GM12878 (cell line): ENCODE results near the gene CACNG8. TPM values are rescaled to one million over a fixed set of nuclear protein-coding genes. Genes with fewer than 3 reads are reported as not detected.

Experiments used
- ATAC-seq: fragments of 200-7000 bp; cut with Tn5 transposase; 3 replicates; pipeline ENCODE4 v1.9.1; 2020; ENCODE audit warnings: mild to moderate bottlenecking, moderate library complexity
- BruUV-seq: library from RNA; stranded (reverse); fragments of 400-500 nt; replicated peaks from 2 replicates; lab custom pipeline; 2021; lab: Mats Ljungman, UMichigan
- CTCF ChIA-PET: fragments of 300-600 bp; sonication (Branson Sonifier 250); formaldehyde crosslinking; extraction: SDS; loops from one replicate; lab custom pipeline; 2021; ENCODE audit warnings: inconsistent platforms; lab: Yijun Ruan, JAX
- POLR2A ChIA-PET: fragments of 350-600 bp; formaldehyde crosslinking; extraction: SDS; loops from one replicate; lab custom pipeline; 2021; ENCODE audit warnings: inconsistent platforms; lab: Charles Lee
- RAD21 ChIA-PET: fragments of 300-600 bp; sonication (Branson Sonifier 250); formaldehyde crosslinking; loops from one replicate; lab custom pipeline; 2023; ENCODE audit warnings: antibody characterized with exemption; ENCODE audit not compliant: unreplicated experiment; lab: Charles Lee
- SMC1A ChIA-PET: fragments of 300-600 bp; sonication (Branson Sonifier 250); formaldehyde crosslinking; loops from one replicate; lab custom pipeline; 2023; ENCODE audit not compliant: unreplicated experiment, uncharacterized antibody; lab: Charles Lee
- DNase-seq: peaks from one replicate; pipeline ENCODE4 v3.0.0-alpha.2; 2011; ENCODE audit warnings: low read depth, low spot score
- FAIRE-seq: peaks from 3 replicates; lab custom pipeline; 2011; peaks lifted over from hg19 to GRCh38; lab: Jason Lieb, UNC
- H2AFZ ChIP-seq: 2 replicates; pipeline ENCODE4 v1.6.0; 2011; ENCODE audit warnings: low read depth, low read length, control low read depth; ENCODE audit not compliant: control insufficient read depth
- H3K27ac ChIP-seq: 2 replicates; pipeline ENCODE4 v1.5.1; 2011; ENCODE audit warnings: control low read depth; ENCODE audit not compliant: control insufficient read depth, insufficient read depth
- H3K27me3 ChIP-seq, 2 experiments: replicated peaks in 1 of 2; 2 replicates each; pipeline versions ENCODE4 v1.6.0 to v1.6.1; 2011; ENCODE audit warnings: low read length in 1 of 2; ENCODE audit not compliant: control insufficient read depth in 2 of 2, insufficient read depth in 2 of 2
- H3K36me3 ChIP-seq, 2 experiments: 2 replicates each; pipeline ENCODE4 v1.5.1; 2011; ENCODE audit warnings: low read length in 1 of 2; ENCODE audit not compliant: control insufficient read depth in 2 of 2, insufficient read depth in 2 of 2
- H3K4me1 ChIP-seq: 2 replicates; pipeline ENCODE4 v1.6.1; 2011; ENCODE audit warnings: mild to moderate bottlenecking, low read length, moderate library complexity, mixed read lengths; ENCODE audit not compliant: control insufficient read depth, insufficient read depth
- H3K4me2 ChIP-seq: 2 replicates; pipeline ENCODE4 v1.6.0; 2011; ENCODE audit warnings: control low read depth; ENCODE audit not compliant: control insufficient read depth, insufficient read depth
- H3K4me3 ChIP-seq: fragments of 200-600 bp; sonication (generic); 2 replicates; pipeline ENCODE4 v1.5.1; 2016
- H3K79me2 ChIP-seq: 2 replicates; pipeline ENCODE4 v1.6.0; 2011; ENCODE audit warnings: low read length; ENCODE audit not compliant: control insufficient read depth, insufficient read depth
- H3K9ac ChIP-seq: 2 replicates; pipeline ENCODE4 v1.8.0; 2011; ENCODE audit warnings: low read length, control low read depth, mixed read lengths; ENCODE audit not compliant: control insufficient read depth, insufficient read depth
- H3K9me3 ChIP-seq: replicated peaks from 3 replicates; pipeline ENCODE4 v1.5.1; 2011; ENCODE audit warnings: mild to moderate bottlenecking, low read length; ENCODE audit not compliant: control insufficient read depth, insufficient read depth
- H4K20me1 ChIP-seq: 2 replicates; pipeline ENCODE4 v1.6.0; 2011; ENCODE audit not compliant: control insufficient read depth, insufficient read depth
- BRCA1 ChIP-seq: IDR thresholded peaks from 2 replicates; pipeline ENCODE4 v1.6.1; 2011; ENCODE audit warnings: low read depth, low read length, improper control_type of control experiment
- CBX5 ChIP-seq: sonication (generic); IDR thresholded peaks from 2 replicates; pipeline ENCODE4 v1.6.1; 2016; ENCODE audit warnings: low read depth, moderate library complexity, mild to moderate bottlenecking, inconsistent platforms
- NKRF ChIP-seq: fragments of 450-650 bp; conservative IDR thresholded peaks from 2 replicates; pipeline ENCODE4 v1.6.1; 2017; ENCODE audit warnings: mild to moderate bottlenecking, moderate library complexity
- NRF1 ChIP-seq: conservative IDR thresholded peaks from 2 replicates; pipeline ENCODE4 v1.6.1; 2011; ENCODE audit warnings: mild to moderate bottlenecking, low read depth, low read length, improper control_type of control experiment
- PML ChIP-seq: IDR thresholded peaks from 2 replicates; pipeline ENCODE4 v1.6.1; 2012; ENCODE audit warnings: low read length, inconsistent platforms
- RAD51 ChIP-seq: fragments of 450-650 bp; IDR thresholded peaks from 2 replicates; pipeline ENCODE4 v1.6.1; 2016; ENCODE audit warnings: moderate library complexity, mild to moderate bottlenecking, inconsistent platforms
- SMARCA5 ChIP-seq: fragments of 450-650 bp; IDR thresholded peaks from 2 replicates; pipeline ENCODE4 v1.6.1; 2017; ENCODE audit warnings: mild to moderate bottlenecking
- SUZ12 ChIP-seq: fragments of 200-600 bp; sonication (generic); IDR thresholded peaks from one replicate; pipeline ENCODE4 v1.6.1; 2018; ENCODE audit warnings: antibody characterized with exemption, mild to moderate bottlenecking; ENCODE audit not compliant: unreplicated experiment
- USF2 ChIP-seq: IDR thresholded peaks from 2 replicates; pipeline ENCODE4 v1.6.1; 2011; ENCODE audit warnings: low read depth, low read length, improper control_type of control experiment, borderline replicate concordance
- YBX1 ChIP-seq: fragments of 450-650 bp; IDR thresholded peaks from 2 replicates; pipeline ENCODE4 v1.6.1; 2016; ENCODE audit warnings: antibody characterized with exemption
- ZNF274 ChIP-seq: IDR thresholded peaks from one replicate; pipeline ENCODE4 v1.8.0; 2011; ENCODE audit not compliant: insufficient read length, insufficient read depth
- WGBS: methylation state at CpG from one replicate; pipeline ENCODE4 v1.1.6; 2016; ENCODE audit warnings: low lambda C conversion rate; ENCODE audit not compliant: insufficient replicate concordance, insufficient coverage; ENCODE audit errors: missing lambda C conversion rate; 5-methylcytosine and 5-hydroxymethylcytosine counted together
- in situ Hi-C: fragments of 300-500 bp; cut with MboI; formaldehyde crosslinking; loops from 9 replicates; pipeline ENCODE4 v1.14.3; 2018; ENCODE audit warnings: mixed read lengths
- intact Hi-C: fragments of 100-400 bp; cut with micrococcal nuclease; formaldehyde crosslinking; loops from one replicate; pipeline ENCODE4 v1.14.2; 2022; ENCODE audit not compliant: unreplicated experiment
- polyA plus RNA-seq, 11 experiments: library from polyadenylated mRNA; depleted of rRNA in 4 of 11; unstranded in 6 of 11; stranded (reverse) in 5 of 11; fragments of >200 nt; fragmentation: Nextera tagmentation in 4 of 11; fragmentation: Illumina TruSeq in 1 of 11; extraction: Ambion mirVana in 4 of 11; extraction: Trizol in 1 of 11; gene quantifications; 1 replicate in 1 of 11; 2 replicates in 10 of 11; pipeline versions ENCODE4 v1.2.1 to v1.2.3, GENCODE V29; 2011 to 2016; ENCODE audit warnings: inconsistent platforms in 2 of 11, missing spikeins in 2 of 11, low read depth in 1 of 11
- total RNA-seq, 4 experiments: library from RNA; depleted of rRNA in 3 of 4; stranded (reverse); fragments of >200 nt in 3 of 4; fragmentation: Illumina TruSeq in 1 of 4; extraction: Trizol in 1 of 4; gene quantifications; 2 replicates each; pipeline versions ENCODE4 v1.2.1 to v1.2.3, GENCODE V29; 2013 to 2021
- TF ChIP-seq, protein P1 (sequence below): IDR thresholded peaks from 2 replicates; pipeline ENCODE4 v1.6.1; 2011; ENCODE audit warnings: mild to moderate bottlenecking, low read depth, low read length, moderate library complexity; ENCODE audit not compliant: insufficient replicate concordance
- TF ChIP-seq, protein P2 (sequence below): fragments of 450-650 bp; IDR thresholded peaks from 2 replicates; pipeline ENCODE4 v1.6.1; 2017; ENCODE audit warnings: antibody characterized with exemption, mild to moderate bottlenecking, moderate library complexity

CACNG8 gene
- total and polyA plus RNA-seq, 10 of the 15 experiments (the other 5 are each of a cell fraction or from before 2014, with no cell fraction given) = not detected

DNA sequence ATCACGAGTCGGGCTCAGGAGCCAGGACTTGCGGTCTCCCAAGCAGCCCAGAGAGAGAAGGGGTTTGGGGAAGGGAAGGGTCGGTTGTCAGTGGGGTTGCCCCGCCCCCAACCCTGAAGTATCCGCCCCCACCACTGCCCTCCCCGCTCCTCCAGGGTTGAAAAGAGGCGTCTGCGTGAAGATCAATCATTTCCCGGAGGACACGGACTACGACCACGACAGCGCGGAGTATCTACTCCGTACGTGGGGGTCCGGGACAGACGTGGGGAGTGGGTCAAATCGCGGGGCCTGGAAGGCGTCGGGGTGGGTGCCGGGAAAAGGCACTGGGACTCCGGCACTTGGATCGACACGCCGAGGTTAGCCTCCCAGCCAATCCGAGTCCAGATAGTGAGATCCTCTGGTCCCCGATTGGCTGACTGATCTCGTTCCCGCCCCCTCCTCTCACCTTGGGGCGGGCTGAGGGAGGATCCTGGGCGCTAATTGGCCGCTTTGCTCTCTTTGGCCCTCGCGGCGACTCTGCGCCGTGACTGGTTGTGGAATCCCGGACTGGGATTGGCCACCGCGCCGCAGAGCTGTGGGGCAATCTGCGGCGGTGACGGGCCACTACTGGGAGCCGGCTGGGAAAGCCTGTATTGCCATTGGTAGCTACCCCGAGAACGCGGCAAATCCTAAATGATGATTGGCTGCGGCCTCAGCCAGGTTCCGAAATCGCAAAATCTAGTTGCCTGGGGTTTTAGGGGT, 15.4 kb downstream of the CACNG8 start:
- TF ChIP-seq ZNF274 (no peak), PML (no peak), USF2 (no peak), SMARCA5 (no peak), YBX1 (no peak), NKRF (no peak), SUZ12 (no peak), NRF1 (no peak), BRCA1 (no peak), CBX5 (no peak), RAD51 (no peak)
- TF ChIP-seq, protein P1, sequence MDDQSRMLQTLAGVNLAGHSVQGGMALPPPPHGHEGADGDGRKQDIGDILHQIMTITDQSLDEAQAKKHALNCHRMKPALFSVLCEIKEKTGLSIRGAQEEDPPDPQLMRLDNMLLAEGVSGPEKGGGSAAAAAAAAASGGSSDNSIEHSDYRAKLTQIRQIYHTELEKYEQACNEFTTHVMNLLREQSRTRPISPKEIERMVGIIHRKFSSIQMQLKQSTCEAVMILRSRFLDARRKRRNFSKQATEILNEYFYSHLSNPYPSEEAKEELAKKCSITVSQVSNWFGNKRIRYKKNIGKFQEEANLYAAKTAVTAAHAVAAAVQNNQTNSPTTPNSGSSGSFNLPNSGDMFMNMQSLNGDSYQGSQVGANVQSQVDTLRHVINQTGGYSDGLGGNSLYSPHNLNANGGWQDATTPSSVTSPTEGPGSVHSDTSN = no peak
- TF ChIP-seq, protein P2, sequence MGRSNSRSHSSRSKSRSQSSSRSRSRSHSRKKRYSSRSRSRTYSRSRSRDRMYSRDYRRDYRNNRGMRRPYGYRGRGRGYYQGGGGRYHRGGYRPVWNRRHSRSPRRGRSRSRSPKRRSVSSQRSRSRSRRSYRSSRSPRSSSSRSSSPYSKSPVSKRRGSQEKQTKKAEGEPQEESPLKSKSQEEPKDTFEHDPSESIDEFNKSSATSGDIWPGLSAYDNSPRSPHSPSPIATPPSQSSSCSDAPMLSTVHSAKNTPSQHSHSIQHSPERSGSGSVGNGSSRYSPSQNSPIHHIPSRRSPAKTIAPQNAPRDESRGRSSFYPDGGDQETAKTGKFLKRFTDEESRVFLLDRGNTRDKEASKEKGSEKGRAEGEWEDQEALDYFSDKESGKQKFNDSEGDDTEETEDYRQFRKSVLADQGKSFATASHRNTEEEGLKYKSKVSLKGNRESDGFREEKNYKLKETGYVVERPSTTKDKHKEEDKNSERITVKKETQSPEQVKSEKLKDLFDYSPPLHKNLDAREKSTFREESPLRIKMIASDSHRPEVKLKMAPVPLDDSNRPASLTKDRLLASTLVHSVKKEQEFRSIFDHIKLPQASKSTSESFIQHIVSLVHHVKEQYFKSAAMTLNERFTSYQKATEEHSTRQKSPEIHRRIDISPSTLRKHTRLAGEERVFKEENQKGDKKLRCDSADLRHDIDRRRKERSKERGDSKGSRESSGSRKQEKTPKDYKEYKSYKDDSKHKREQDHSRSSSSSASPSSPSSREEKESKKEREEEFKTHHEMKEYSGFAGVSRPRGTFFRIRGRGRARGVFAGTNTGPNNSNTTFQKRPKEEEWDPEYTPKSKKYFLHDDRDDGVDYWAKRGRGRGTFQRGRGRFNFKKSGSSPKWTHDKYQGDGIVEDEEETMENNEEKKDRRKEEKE = no peak
- intact Hi-C loops (no loop called here), in situ Hi-C loops (no loop called here)
- SMC1A ChIA-PET = no interaction called here
- POLR2A ChIA-PET = no interaction called here
- 44% methylated on average over 48 of the region's 54 CpGs for WGBS
- DNase-seq (no peak), ATAC-seq (no peak), FAIRE-seq (no peak)
- CTCF ChIA-PET = no interaction called here
- no TSS peak for BruUV-seq
- RAD21 ChIA-PET = no interaction called here
- Histone ChIP-seq H3K4me1 (no peaks in the 10 kb centered on the region), H3K9ac (no peak overlapping the region), H4K20me1 (no peaks in the 10 kb centered on the region), H3K27me3 (no peaks in the 10 kb centered on the region), H3K9me3 (no peaks in the 10 kb centered on the region; the same call in 1 of the 3 replicates), H3K4me2 (no peak overlapping the region), H3K4me3 (no peak overlapping the region), H2AFZ (no peak overlapping the region), H3K36me3 (no peaks in the 10 kb centered on the region), H3K79me2 (no peaks in the 10 kb centered on the region), H3K27ac (no peak overlapping the region)
